SJCRH30 (cell line): ENCODE results near the gene EIF2S1. TPM values are rescaled to one million over a fixed set of nuclear protein-coding genes. Genes with fewer than 3 reads are reported as not detected.
"Not testable (repeated sequence)": the region's sequence is repeated elsewhere in the genome, so short reads cannot be mapped to it uniquely, and the experiment has no call there.

Source experiments
- DNase-seq, 2 experiments: peaks; one replicate each; pipeline ENCODE4 v3.0.0-alpha.2; 2015 to 2020
- H3K27ac ChIP-seq: fragments of 250-450 bp; sonication (Bioruptor Pico); 2 replicates; pipeline ENCODE4 v1.5.1; 2020; ENCODE audit warnings: mild to moderate bottlenecking, moderate library complexity
- H3K27me3 ChIP-seq: fragments of 250-450 bp; sonication (Bioruptor Pico); 2 replicates; pipeline ENCODE4 v1.5.1; 2020; ENCODE audit warnings: mild to moderate bottlenecking, moderate library complexity
- H3K36me3 ChIP-seq: fragments of 250-450 bp; sonication (Bioruptor Pico); 2 replicates; pipeline ENCODE4 v1.5.1; 2020; ENCODE audit warnings: mild to moderate bottlenecking, moderate library complexity
- H3K4me1 ChIP-seq: fragments of 250-450 bp; sonication (Bioruptor Pico); 2 replicates; pipeline ENCODE4 v1.5.1; 2020; ENCODE audit warnings: mild to moderate bottlenecking, moderate library complexity
- H3K4me3 ChIP-seq: fragments of 250-450 bp; sonication (Bioruptor Pico); 2 replicates; pipeline ENCODE4 v1.5.1; 2020; ENCODE audit warnings: mild to moderate bottlenecking, moderate library complexity
- H3K9me3 ChIP-seq: fragments of 250-450 bp; sonication (Bioruptor Pico); replicated peaks from 2 replicates; pipeline ENCODE4 v1.5.1; 2020; ENCODE audit warnings: mild to moderate bottlenecking, moderate library complexity
- total RNA-seq: library from RNA; depleted of rRNA; stranded (reverse); fragments of >200 nt; shearing (Covaris generic); gene quantifications from 2 replicates; pipeline ENCODE4 v1.2.3, GENCODE V29; 2014; rRNA removed

EIF2S1 gene
- total RNA-seq = 232 and 236 TPM in 2 replicates

- peak within 1 kb of the TSS; percentile 97 for H3K27ac ChIP-seq
- H3K36me3 ChIP-seq = peaks cover 15% of the 10 kb centered on the region
- no peaks in the 10 kb centered on the region for H3K27me3 ChIP-seq
- H3K4me3 ChIP-seq = peak within 1 kb of the TSS; percentile 78
- H3K4me1 ChIP-seq = peaks cover 6% of the 10 kb centered on the region; the same call in 1 of the 2 replicates
- DNase-seq = peak; percentile 99
- H3K9me3 ChIP-seq = no peaks in the 10 kb centered on the region
Measured at GRCh38 chr14:67359775-67360469, at the start of gene EIF2S1, which contains the start of gene ATP6V1D. TSS of gene EIF2S1 (plus strand) at chr14:67360328. CDS start at chr14:67364768, 4,440 bp downstream. TSS of gene ATP6V1D (minus strand) at chr14:67359804. CDS start at chr14:67359698, 106 bp downstream.

- peaks cover 7% of the 10 kb centered on the region for H3K36me3 ChIP-seq
Measured at GRCh38 chr14:67311868-67312267, 48.3 kb upstream of the EIF2S1 start.

GRCh38 chr14:67313153-67313552, 47.0 kb upstream of the EIF2S1 start:
- H3K9me3 ChIP-seq = no peaks in the 10 kb centered on the region
- H3K27me3 ChIP-seq = no peaks in the 10 kb centered on the region
- no peaks in the 10 kb centered on the region for H3K4me1 ChIP-seq
- no peak overlapping the region for H3K4me3 ChIP-seq
- H3K36me3 ChIP-seq = peaks cover 6% of the 10 kb centered on the region; the same call in 1 of the 2 replicates
- DNase-seq = no peak
- no peak overlapping the region for H3K27ac ChIP-seq

More at GRCh38 chr14:67311868-67312267, 48.3 kb upstream of the EIF2S1 start:
- H3K27ac ChIP-seq = no peak overlapping the region
- H3K4me1 ChIP-seq = no peaks in the 10 kb centered on the region
- H3K27me3 ChIP-seq = no peaks in the 10 kb centered on the region
- H3K4me3 ChIP-seq = no peak overlapping the region
- H3K9me3 ChIP-seq = no peaks in the 10 kb centered on the region
- DNase-seq = no peak

- no peaks in the 10 kb centered on the region for H3K27me3 ChIP-seq
- no peak overlapping the region for H3K27ac ChIP-seq
- DNase-seq = no peak
- H3K9me3 ChIP-seq = no peaks in the 10 kb centered on the region
- peaks cover 27% of the 10 kb centered on the region for H3K36me3 ChIP-seq
- H3K4me3 ChIP-seq = no peak overlapping the region
- H3K4me1 ChIP-seq = peaks cover 5% of the 10 kb centered on the region
Measured at GRCh38 chr14:67317822-67318221, 42.3 kb upstream of the EIF2S1 start.

- peak; percentile 6 to 49 for DNase-seq
- Histone ChIP-seq H3K9me3 (no peaks in the 10 kb centered on the region), H3K4me1 (peaks cover 5% of the 10 kb centered on the region), H3K4me3 (no peak overlapping the region), H3K27me3 (no peaks in the 10 kb centered on the region), H3K36me3 (peaks cover 33% of the 10 kb centered on the region), H3K27ac (no peak overlapping the region)
Measured at GRCh38 chr14:67319142-67319541, 41.0 kb upstream of the EIF2S1 start.

GRCh38 chr14:67329666-67330065, 30.5 kb upstream of the EIF2S1 start:
- not testable (repeated sequence) for H3K27me3 ChIP-seq, H3K27ac ChIP-seq, H3K4me3 ChIP-seq, H3K4me1 ChIP-seq, H3K9me3 ChIP-seq, DNase-seq
- H3K36me3 ChIP-seq = peaks cover 41% of the 10 kb centered on the region

- Histone ChIP-seq H3K4me1 (no peaks in the 10 kb centered on the region), H3K27ac (no peak overlapping the region), H3K36me3 (peaks cover 41% of the 10 kb centered on the region), H3K27me3 (no peaks in the 10 kb centered on the region), H3K4me3 (no peak overlapping the region), H3K9me3 (no peaks in the 10 kb centered on the region)
- no peak for DNase-seq
Measured at GRCh38 chr14:67331368-67332125, 28.6 kb upstream of the EIF2S1 start.

GRCh38 chr14:67332468-67332867, 27.7 kb upstream of the EIF2S1 start:
- peaks cover 42% of the 10 kb centered on the region for H3K36me3 ChIP-seq
- DNase-seq = no peak
- H3K4me1 ChIP-seq = no peaks in the 10 kb centered on the region
- no peak overlapping the region for H3K27ac ChIP-seq
- H3K27me3 ChIP-seq = no peaks in the 10 kb centered on the region
- H3K9me3 ChIP-seq = no peaks in the 10 kb centered on the region
- H3K4me3 ChIP-seq = no peak overlapping the region

- DNase-seq = peak; percentile 14 to 49
- no peaks in the 10 kb centered on the region for H3K27me3 ChIP-seq
- no peak overlapping the region for H3K27ac ChIP-seq
- H3K4me1 ChIP-seq = no peaks in the 10 kb centered on the region
- H3K9me3 ChIP-seq = no peaks in the 10 kb centered on the region
- H3K4me3 ChIP-seq = no peak overlapping the region
- peaks cover 57% of the 10 kb centered on the region for H3K36me3 ChIP-seq
Measured at GRCh38 chr14:67335781-67336180, 24.3 kb upstream of the EIF2S1 start.

GRCh38 chr14:67341231-67341630, 18.9 kb upstream of the EIF2S1 start:
- not testable (repeated sequence) for H3K4me3 ChIP-seq, H3K4me1 ChIP-seq, H3K27ac ChIP-seq, H3K9me3 ChIP-seq, H3K27me3 ChIP-seq, DNase-seq
- peaks cover 57% of the 10 kb centered on the region for H3K36me3 ChIP-seq

GRCh38 chr14:67343601-67344230, 16.4 kb upstream of the EIF2S1 start:
- no peaks in the 10 kb centered on the region for H3K27me3 ChIP-seq
- peaks cover 45% of the 10 kb centered on the region for H3K36me3 ChIP-seq
- no peak overlapping the region for H3K4me3 ChIP-seq
- no peak for DNase-seq
- H3K4me1 ChIP-seq = no peaks in the 10 kb centered on the region
- H3K27ac ChIP-seq = no peak overlapping the region
- H3K9me3 ChIP-seq = no peaks in the 10 kb centered on the region

- H3K9me3 ChIP-seq = no peaks in the 10 kb centered on the region
- no peak overlapping the region for H3K27ac ChIP-seq
- no peak overlapping the region for H3K4me3 ChIP-seq
- DNase-seq = no peak
- no peaks in the 10 kb centered on the region for H3K4me1 ChIP-seq
- peaks cover 46% of the 10 kb centered on the region for H3K36me3 ChIP-seq
- no peaks in the 10 kb centered on the region for H3K27me3 ChIP-seq
Measured at GRCh38 chr14:67345583-67345982, 14.5 kb upstream of the EIF2S1 start.

- peaks cover 24% of the 10 kb centered on the region for H3K36me3 ChIP-seq
- no peaks in the 10 kb centered on the region for H3K4me1 ChIP-seq
- no peaks in the 10 kb centered on the region for H3K27me3 ChIP-seq
- no peak overlapping the region for H3K27ac ChIP-seq
- H3K9me3 ChIP-seq = no peaks in the 10 kb centered on the region
- H3K4me3 ChIP-seq = no peak overlapping the region
- DNase-seq = no peak
Measured at GRCh38 chr14:67352055-67352454, 8.1 kb upstream of the EIF2S1 start.

- no peak overlapping the region for H3K27ac ChIP-seq
- peaks cover 6% of the 10 kb centered on the region; the same call in 1 of the 2 replicates for H3K4me1 ChIP-seq
- H3K36me3 ChIP-seq = peaks cover 2% of the 10 kb centered on the region
- no peak overlapping the region for H3K4me3 ChIP-seq
- DNase-seq = no peak
- H3K9me3 ChIP-seq = no peaks in the 10 kb centered on the region
- H3K27me3 ChIP-seq = no peaks in the 10 kb centered on the region
Measured at GRCh38 chr14:67357186-67357968, 2.8 kb upstream of the EIF2S1 start.
